Peyer's patch (tissue), 4 donors: Measurements from ENCODE around the gene ZSCAN10. TPM values are rescaled to one million over a fixed set of nuclear protein-coding genes. Genes with fewer than 3 reads are reported as not detected.

Source experiments
- DNase-seq, 3 donors: peaks; one replicate each; pipeline ENCODE4 v3.0.0-alpha.2; 2017 to 2019
- H3K27ac ChIP-seq, 4 donors: fragments of 200-600 bp; sonication (generic); one replicate each; pipeline ENCODE4 v1.5.1; 2016 to 2019
- H3K27me3 ChIP-seq, 2 donors: fragments of 200-600 bp; sonication (generic); one replicate each; pipeline ENCODE4 v1.5.1; 2019
- H3K36me3 ChIP-seq, 3 donors: fragments of 200-600 bp; sonication (generic); one replicate each; pipeline ENCODE4 v1.5.1; 2016 to 2019
- H3K4me1 ChIP-seq, 4 donors: fragments of 200-600 bp; sonication (generic); one replicate each; pipeline ENCODE4 v1.5.1; 2016 to 2019
- H3K4me3 ChIP-seq, 4 donors: fragments of 200-600 bp; sonication (generic); 1 replicate in 3 of 4; 2 replicates in 1 of 4; pipeline ENCODE4 v1.5.1; 2016 to 2019; ENCODE audit warnings: mild to moderate bottlenecking in 1 of 4
- H3K9me3 ChIP-seq, 4 donors: fragments of 200-600 bp; sonication (generic); one replicate each; pipeline ENCODE4 v1.5.1; 2016 to 2019; ENCODE audit warnings: mild to moderate bottlenecking in 1 of 4
- POLR2A ChIP-seq, 2 donors: fragments of 450-650 bp; IDR thresholded peaks; one replicate each; pipeline ENCODE4 v1.5.1; 2017; ENCODE audit warnings: antibody characterized with exemption in 2 of 2, mild to moderate bottlenecking in 2 of 2, moderate library complexity in 2 of 2
- total RNA-seq, 4 donors: library from RNA; depleted of rRNA; stranded (reverse); fragments of >200 nt; gene quantifications; one replicate each; pipeline ENCODE4 v1.1.0, GENCODE V29; 2016
- TF ChIP-seq, protein P1 (sequence below), 6 experiments: fragments of 450-650 bp in 4 of 6; fragments of 200-600 bp in 2 of 6; sonication (generic) in 1 of 6; IDR thresholded peaks; one replicate each; pipeline ENCODE4 v1.5.1; 2017 to 2019; ENCODE audit warnings: antibody characterized with exemption in 6 of 6, mild to moderate bottlenecking in 3 of 6, moderate library complexity in 1 of 6

Gene ZSCAN10
- total RNA-seq, 4 donors from 2014 or later, result not detected

GRCh38 chr16:3088450-3088849 lies 10.6 kb downstream of the ZSCAN10 start:
- Histone ChIP-seq H3K4me1 (peaks cover 0 to 16% (median 2%) of the 10 kb centered on the region in 4 donors), H3K4me3 (no peak overlapping the region), H3K36me3 (no peaks in the 10 kb centered on the region), H3K27me3 (no peaks in the 10 kb centered on the region), H3K27ac (no peak overlapping the region), H3K9me3 (no peaks in the 10 kb centered on the region)
- no peak for DNase-seq
- TF ChIP-seq, protein P1, sequence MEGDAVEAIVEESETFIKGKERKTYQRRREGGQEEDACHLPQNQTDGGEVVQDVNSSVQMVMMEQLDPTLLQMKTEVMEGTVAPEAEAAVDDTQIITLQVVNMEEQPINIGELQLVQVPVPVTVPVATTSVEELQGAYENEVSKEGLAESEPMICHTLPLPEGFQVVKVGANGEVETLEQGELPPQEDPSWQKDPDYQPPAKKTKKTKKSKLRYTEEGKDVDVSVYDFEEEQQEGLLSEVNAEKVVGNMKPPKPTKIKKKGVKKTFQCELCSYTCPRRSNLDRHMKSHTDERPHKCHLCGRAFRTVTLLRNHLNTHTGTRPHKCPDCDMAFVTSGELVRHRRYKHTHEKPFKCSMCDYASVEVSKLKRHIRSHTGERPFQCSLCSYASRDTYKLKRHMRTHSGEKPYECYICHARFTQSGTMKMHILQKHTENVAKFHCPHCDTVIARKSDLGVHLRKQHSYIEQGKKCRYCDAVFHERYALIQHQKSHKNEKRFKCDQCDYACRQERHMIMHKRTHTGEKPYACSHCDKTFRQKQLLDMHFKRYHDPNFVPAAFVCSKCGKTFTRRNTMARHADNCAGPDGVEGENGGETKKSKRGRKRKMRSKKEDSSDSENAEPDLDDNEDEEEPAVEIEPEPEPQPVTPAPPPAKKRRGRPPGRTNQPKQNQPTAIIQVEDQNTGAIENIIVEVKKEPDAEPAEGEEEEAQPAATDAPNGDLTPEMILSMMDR (IDR thresholded peaks at IDR 0.05), result no peak
- TF ChIP-seq POLR2A (IDR thresholded peaks at IDR 0.05), result no peak

- Histone ChIP-seq H3K27ac (peak overlapping the region in 2 of 4 donors; percentile 57 to 60), H3K4me1 (peaks cover 0 to 16% (median 2%) of the 10 kb centered on the region in 4 donors), H3K4me3 (peak overlapping the region in 2 of 4 donors; percentile 33 to 44), H3K27me3 (no peaks in the 10 kb centered on the region), H3K36me3 (no peaks in the 10 kb centered on the region), H3K9me3 (no peaks in the 10 kb centered on the region)
- TF ChIP-seq POLR2A (IDR thresholded peaks at IDR 0.05), result no peak
- TF ChIP-seq, protein P1 (IDR thresholded peaks at IDR 0.05), result peak in 3 of 6 experiments; percentile 16 to 30 (median 25)
- DNase-seq, result no peak
These were observed 11.6 kb downstream of the ZSCAN10 start for GRCh38 chr16:3087243-3088235.

DNA sequence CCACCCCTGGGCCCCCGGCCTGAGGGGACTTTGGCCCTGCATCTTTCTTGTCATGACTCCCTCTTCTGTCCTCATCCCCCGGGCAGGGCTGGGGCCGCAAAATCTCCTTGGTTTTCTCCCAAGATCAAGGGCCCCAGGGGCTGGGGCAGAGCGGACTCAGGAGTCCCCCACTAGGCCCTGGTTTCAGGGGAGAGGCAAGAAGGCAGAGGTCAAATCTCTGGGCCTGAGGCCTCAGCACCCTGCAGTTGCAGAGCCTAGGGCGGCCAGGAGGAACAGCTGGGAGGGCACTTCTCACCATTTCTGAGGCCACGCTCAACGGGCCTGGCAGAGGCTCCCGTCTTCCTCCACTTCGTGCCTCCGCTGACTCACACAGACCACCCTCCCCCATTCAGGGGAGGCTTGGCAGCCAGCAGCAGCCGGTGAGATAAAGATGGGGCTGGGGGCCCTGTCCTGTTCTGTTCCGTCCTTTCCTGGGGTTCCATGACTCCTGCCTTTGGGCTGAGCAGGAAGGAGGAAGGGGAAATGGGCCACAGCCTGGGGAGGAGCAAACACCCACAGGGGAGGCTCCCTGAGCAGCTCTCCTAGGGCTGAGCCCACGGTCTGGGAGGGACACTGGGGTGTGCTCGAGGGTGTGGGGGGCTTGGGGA lies 12.4 kb downstream of the ZSCAN10 start:
- Histone ChIP-seq H3K9me3 (no peaks in the 10 kb centered on the region), H3K4me3 (peak overlapping the region in 2 of 4 donors; percentile 33 to 44), H3K36me3 (no peaks in the 10 kb centered on the region), H3K27ac (peak overlapping the region in 2 of 4 donors; percentile 57 to 60), H3K4me1 (peaks cover 0 to 16% (median 2%) of the 10 kb centered on the region in 4 donors), H3K27me3 (no peaks in the 10 kb centered on the region)
- peak in 1 of 2 donors; percentile 14 for TF ChIP-seq POLR2A (IDR thresholded peaks at IDR 0.05)
- TF ChIP-seq, protein P1 (IDR thresholded peaks at IDR 0.05), result no peak
- DNase-seq, result peak in 1 of 3 donors; percentile 67

GRCh38 chr16:3085868-3086595 lies 13.1 kb downstream of the ZSCAN10 start:
- peak overlapping the region in 2 of 4 donors; percentile 33 to 44 for H3K4me3 ChIP-seq
- TF ChIP-seq, protein P1 (IDR thresholded peaks at IDR 0.05), result no peak
- no peak for TF ChIP-seq POLR2A (IDR thresholded peaks at IDR 0.05)

More at GRCh38 chr16:3085868-3086595, 13.1 kb downstream of the ZSCAN10 start:
- H3K27ac ChIP-seq, result peak overlapping the region in 2 of 4 donors; percentile 57 to 60
- peaks cover 0 to 16% (median 2%) of the 10 kb centered on the region in 4 donors for H3K4me1 ChIP-seq
- no peaks in the 10 kb centered on the region for H3K27me3 ChIP-seq
- no peak for DNase-seq
- no peaks in the 10 kb centered on the region for H3K36me3 ChIP-seq
- no peaks in the 10 kb centered on the region for H3K9me3 ChIP-seq
